Measurements from ENCODE around the gene RPL18.

RPL18 gene

GRCh38 chr19:48637449-48637947 lies 18.5 kb upstream of the RPL18 start:
- H3K4me3 ChIP-seq (ENCODE audit: low read depth, low read length): peak overlapping the region; percentile 62
- no peak for TF ChIP-seq CTCF (IDR thresholded peaks at IDR 0.05; ENCODE audit: borderline replicate concordance, insufficient read depth, low read depth, low read length)

GRCh38 chr19:48636859-48637448 lies 18.0 kb upstream of the RPL18 start, which contains the start of gene DBP:
Gene DBP (minus strand): TSS chr19:48637379. CDS start chr19:48636994, 385 bp downstream.
- H3K4me3 ChIP-seq (ENCODE audit: low read depth, low read length): peak within 1 kb of the TSS; percentile 62
- no peak; the same call in 1 of the 2 replicates for TF ChIP-seq CTCF (IDR thresholded peaks at IDR 0.05; ENCODE audit: borderline replicate concordance, insufficient read depth, low read depth, low read length)

- TF ChIP-seq CTCF (IDR thresholded peaks at IDR 0.05; ENCODE audit: borderline replicate concordance, insufficient read depth, low read depth, low read length): no peak
- H3K4me3 ChIP-seq (ENCODE audit: low read depth, low read length): peak overlapping the region; percentile 62
Measured at GRCh38 chr19:48635966-48636858, 17.2 kb upstream of the RPL18 start.

GRCh38 chr19:48635263-48635965 lies 16.4 kb upstream of the RPL18 start:
- TF ChIP-seq CTCF (IDR thresholded peaks at IDR 0.05; ENCODE audit: borderline replicate concordance, insufficient read depth, low read depth, low read length): no peak
- H3K4me3 ChIP-seq (ENCODE audit: low read depth, low read length): peak overlapping the region; percentile 62

GRCh38 chr19:48634424-48635262 lies 15.7 kb upstream of the RPL18 start:
- H3K4me3 ChIP-seq (ENCODE audit: low read depth, low read length): peak overlapping the region; percentile 47
- TF ChIP-seq CTCF (IDR thresholded peaks at IDR 0.05; ENCODE audit: borderline replicate concordance, insufficient read depth, low read depth, low read length): no peak

- H3K4me3 ChIP-seq (ENCODE audit: low read depth, low read length): peak overlapping the region; percentile 47
- no peak for TF ChIP-seq CTCF (IDR thresholded peaks at IDR 0.05; ENCODE audit: borderline replicate concordance, insufficient read depth, low read depth, low read length)
Measured at GRCh38 chr19:48634036-48634342, 15.0 kb upstream of the RPL18 start.

Measured in GM12875 (cell line).